WTC11 (cell line): ENCODE results near the gene LYPLA2. TPM values are rescaled to one million over a fixed set of nuclear protein-coding genes. Genes with fewer than 3 reads are reported as not detected.
A peak's percentile ranks its signal among the peaks of the same experiment; 100 is the strongest.

Source experiments
- ATAC-seq: fragments of 200-7000 bp; cut with Tn5 transposase; 2 replicates; pipeline ENCODE4 v1.10.0; 2021; ENCODE audit warnings: mild to moderate bottlenecking, moderate library complexity
- Bru-seq: library from RNA; stranded (reverse); fragments of 400-500 nt; gene quantifications from one replicate; lab custom pipeline; 2021; lab: Mats Ljungman, UMichigan
- CTCF ChIA-PET: fragments of 300-600 bp; sonication (Branson Sonifier 250); formaldehyde crosslinking; loops from one replicate; lab custom pipeline; 2021; ENCODE audit warnings: antibody characterized with exemption; lab: Charles Lee
- POLR2A ChIA-PET: fragments of 350-600 bp; sonication (Branson Sonifier 250); formaldehyde crosslinking; loops from one replicate; lab custom pipeline; 2021; ENCODE audit warnings: antibody characterized with exemption; lab: Charles Lee
- DNase-seq: peaks from one replicate; pipeline ENCODE4 v3.0.0; 2021; ENCODE audit warnings: low spot score
- H3K27ac Mint-ChIP-seq: 2 replicates; pipeline ENCODE4 v1.8.0; 2021; ENCODE audit warnings: mixed read lengths
- H3K27me3 Mint-ChIP-seq: 2 replicates; pipeline ENCODE4 v1.8.0; 2021; ENCODE audit warnings: low read depth, mild to moderate bottlenecking, moderate library complexity, mixed read lengths
- H3K36me3 Mint-ChIP-seq: 2 replicates; pipeline ENCODE4 v1.8.0; 2021; ENCODE audit warnings: mixed read lengths
- H3K4me1 Mint-ChIP-seq: 2 replicates; pipeline ENCODE4 v1.8.0; 2022; ENCODE audit warnings: mixed read lengths
- H3K4me3 Mint-ChIP-seq: 2 replicates; pipeline ENCODE4 v1.8.0; 2021; ENCODE audit warnings: mild to moderate bottlenecking, moderate library complexity, mixed read lengths
- H3K9me3 Mint-ChIP-seq: 2 replicates; pipeline ENCODE4 v1.8.0; 2021; ENCODE audit warnings: mixed read lengths
- ARID4B ChIP-seq: sonication (generic); formaldehyde crosslinking; IDR thresholded peaks from 2 replicates; pipeline ENCODE4 v1.8.0; 2023; ENCODE audit warnings: missing genetic modification reagents, mild to moderate bottlenecking, borderline replicate concordance
- ETV6 ChIP-seq: sonication (generic); formaldehyde crosslinking; IDR thresholded peaks from 2 replicates; pipeline ENCODE4 v1.8.1; 2022; ENCODE audit warnings: mild to moderate bottlenecking, missing genetic modification reagents
- FOXJ3 ChIP-seq: sonication (generic); formaldehyde crosslinking; IDR thresholded peaks from 2 replicates; pipeline ENCODE4 v1.9.0; 2021; ENCODE audit warnings: missing genetic modification reagents, mild to moderate bottlenecking, borderline replicate concordance
- FOXK1 ChIP-seq: sonication (generic); formaldehyde crosslinking; IDR thresholded peaks from 2 replicates; pipeline ENCODE4 v1.8.0; 2022; ENCODE audit warnings: mild to moderate bottlenecking, moderate library complexity, missing genetic modification reagents
- FOXP1 ChIP-seq: sonication (generic); formaldehyde crosslinking; IDR thresholded peaks from 2 replicates; pipeline ENCODE4 v1.8.0; 2022; ENCODE audit warnings: missing genetic modification reagents, mild to moderate bottlenecking, moderate library complexity, borderline replicate concordance
- GABPB1 ChIP-seq: sonication (generic); formaldehyde crosslinking; IDR thresholded peaks from 2 replicates; pipeline ENCODE4 v1.8.1; 2023; ENCODE audit warnings: mild to moderate bottlenecking, missing genetic modification reagents
- GTF2I ChIP-seq: fragments of 250-450 bp; sonication (Bioruptor Pico); conservative IDR thresholded peaks from 2 replicates; pipeline ENCODE4 v1.4.0; 2021; ENCODE audit warnings: mild to moderate bottlenecking
- IRF2 ChIP-seq: sonication (generic); formaldehyde crosslinking; IDR thresholded peaks from 2 replicates; pipeline ENCODE4 v1.8.0; 2022; ENCODE audit warnings: low read depth, missing genetic modification reagents, borderline replicate concordance
- JUN ChIP-seq: sonication (generic); formaldehyde crosslinking; IDR thresholded peaks from 2 replicates; pipeline ENCODE4 v1.8.0; 2023; ENCODE audit warnings: mild to moderate bottlenecking, missing genetic modification reagents
- KAT7 ChIP-seq: sonication (generic); formaldehyde crosslinking; IDR thresholded peaks from 2 replicates; pipeline ENCODE4 v1.8.1; 2023; ENCODE audit warnings: missing genetic modification reagents, mild to moderate bottlenecking, borderline replicate concordance
- NFATC4 ChIP-seq: fragments of 250-450 bp; sonication (Bioruptor Pico); IDR thresholded peaks from 2 replicates; pipeline ENCODE4 v1.9.0; 2021; ENCODE audit warnings: mild to moderate bottlenecking
- NFE2L1 ChIP-seq: sonication (generic); formaldehyde crosslinking; IDR thresholded peaks from 2 replicates; pipeline ENCODE4 v1.8.1; 2023; ENCODE audit warnings: missing genetic modification reagents
- NR3C1 ChIP-seq: sonication (generic); formaldehyde crosslinking; conservative IDR thresholded peaks from 2 replicates; pipeline ENCODE4 v1.8.1; 2023; ENCODE audit warnings: low read depth, mild to moderate bottlenecking, missing genetic modification reagents
- PRDM15 ChIP-seq: sonication (generic); formaldehyde crosslinking; IDR thresholded peaks from 2 replicates; pipeline ENCODE4 v1.8.0; 2022; ENCODE audit warnings: missing genetic modification reagents
- SP1 ChIP-seq: sonication (generic); formaldehyde crosslinking; conservative IDR thresholded peaks from 2 replicates; pipeline ENCODE4 v1.8.1; 2022; ENCODE audit warnings: missing genetic modification reagents
- TEAD1 ChIP-seq: sonication (generic); formaldehyde crosslinking; IDR thresholded peaks from 2 replicates; pipeline ENCODE4 v1.8.0; 2022; ENCODE audit warnings: mild to moderate bottlenecking, missing genetic modification reagents
- ZNF138 ChIP-seq: sonication (generic); formaldehyde crosslinking; conservative IDR thresholded peaks from 2 replicates; pipeline ENCODE4 v1.8.1; 2022; ENCODE audit warnings: mild to moderate bottlenecking, moderate library complexity, missing genetic modification reagents
- ZNF232 ChIP-seq: sonication (generic); formaldehyde crosslinking; IDR thresholded peaks from 2 replicates; pipeline ENCODE4 v1.8.0; 2022; ENCODE audit warnings: mild to moderate bottlenecking, missing genetic modification reagents
- long read RNA-seq, 3 experiments: library from RNA in 1 of 3; library from capped mRNA in 1 of 3; library from polyadenylated mRNA in 1 of 3; unstranded in 2 of 3; stranded (forward) in 1 of 3; transcript quantifications; one replicate each; pipeline ENCODE4 v2.0.0, GENCODE V29; 2021
- total RNA-seq: library from RNA; stranded (reverse); gene quantifications from 3 replicates; pipeline ENCODE4 v1.2.3, GENCODE V29; 2021
- TF ChIP-seq, protein P1 (sequence below): sonication (generic); formaldehyde crosslinking; IDR thresholded peaks from 2 replicates; pipeline ENCODE4 v1.8.1; 2022; ENCODE audit warnings: mild to moderate bottlenecking, missing genetic modification reagents, moderate library complexity, borderline replicate concordance
- TF ChIP-seq, protein P2 (sequence below): sonication (generic); formaldehyde crosslinking; IDR thresholded peaks from 2 replicates; pipeline ENCODE4 v1.8.0; 2023; ENCODE audit warnings: missing genetic modification reagents

The LYPLA2 gene
- total RNA-seq (131 to 164 TPM (median 134 TPM) in 3 replicates), Bru-seq, nascent RNA (percentile 73 among the genes with signal in this experiment)
- long read RNA-seq, experiment 1, transcript LYPLA2-205 (10 exons, 1,810 nt): major isoform, 659 of 799 reads
- long read RNA-seq, experiment 1, transcript LYPLA2-202 (8 exons, 1,072 nt): minor isoform, 14 of 799 reads
- long read RNA-seq, experiment 1, partial matches to known transcripts: 32 of 799 reads
- long read RNA-seq, experiment 1, other reads (novel, unspliced or antisense): 89 of 799 reads
- long read RNA-seq, experiment 2, transcript LYPLA2-205 (10 exons, 1,810 nt): major isoform, 64 of 239 reads
- long read RNA-seq, experiment 2, partial matches to known transcripts: 64 of 239 reads
- long read RNA-seq, experiment 2, other reads (novel, unspliced or antisense): 110 of 239 reads
- long read RNA-seq, experiment 3, transcript LYPLA2-205 (10 exons, 1,810 nt): major isoform, 619 of 764 reads
- long read RNA-seq, experiment 3, transcript LYPLA2-202 (8 exons, 1,072 nt): minor isoform, 7 of 764 reads
- long read RNA-seq, experiment 3, partial matches to known transcripts: 22 of 764 reads
- long read RNA-seq, experiment 3, other reads (novel, unspliced or antisense): 112 of 764 reads

DNA sequence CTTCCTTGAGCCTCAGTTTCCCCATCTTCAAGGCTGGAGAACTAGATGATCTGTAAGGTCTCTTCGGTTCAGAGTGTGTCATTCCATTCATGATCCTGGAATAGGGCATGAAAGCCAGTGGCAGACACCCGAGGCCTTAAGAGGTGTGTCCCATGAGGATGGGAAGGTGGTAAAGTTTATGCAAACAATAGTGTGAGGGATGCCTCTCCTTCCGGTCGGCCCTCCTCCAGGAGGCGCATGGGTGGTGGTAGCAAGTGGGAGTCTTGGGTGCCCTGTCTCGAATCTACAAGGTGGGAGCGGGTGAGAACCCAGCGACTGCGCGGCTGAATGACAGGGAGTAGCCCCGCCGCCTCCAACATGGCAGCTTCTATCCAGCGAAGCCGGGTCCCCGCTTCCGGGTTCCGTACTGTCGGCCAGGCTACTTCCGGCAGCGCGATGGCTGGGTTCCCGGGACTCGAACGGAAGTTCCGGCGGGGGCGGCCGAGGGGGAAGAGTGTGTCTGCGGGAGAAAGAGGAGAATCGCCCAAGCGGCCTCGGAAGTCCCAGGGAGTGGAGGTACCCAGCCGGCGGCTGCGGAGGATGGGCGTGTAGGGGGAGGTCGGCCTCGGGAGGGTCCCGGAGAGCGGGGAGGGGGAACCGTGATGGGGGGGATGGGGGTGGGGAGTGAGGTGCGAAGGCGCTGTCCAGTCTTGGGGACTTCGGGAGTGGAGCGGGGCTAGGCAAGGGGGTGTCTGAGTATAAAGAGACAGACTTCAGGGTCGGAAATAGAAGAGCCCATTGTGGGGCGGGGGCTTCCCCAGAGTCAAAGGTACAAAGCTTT is at the start of gene LYPLA2:
LYPLA2 (plus strand) TSS at position 450 of the 820 bp plus-strand sequence. CDS start 1,538 bp downstream, outside the sequence.
- Mint-ChIP-seq H3K4me1 (peaks cover 15% of the 10 kb centered on the region), H3K27me3 (no peaks in the 10 kb centered on the region), H3K9me3 (no peaks in the 10 kb centered on the region), H3K27ac (peak within 1 kb of the TSS; percentile 78), H3K36me3 (peaks cover 29% of the 10 kb centered on the region), H3K4me3 (peak within 1 kb of the TSS; percentile 94)
- POLR2A ChIA-PET: interaction anchor here (0.6 to 2.0 kb wide), 3 partner anchors 13 to 1875 kb away, joined by 4 to 7 read pairs (median 5); partner anchors contain the start of gene PITHD1
- ATAC-seq (peak; percentile 87), DNase-seq (peak; percentile 90)
- CTCF ChIA-PET: interaction anchor here (0.5 to 4.8 kb wide), 11 partner anchors 10 to 130 kb away, joined by 3 to 36 read pairs (median 6); partner anchors contain the start of genes CNR2, GALE, PITHD1 and RPL11
- TF ChIP-seq TEAD1 (CRISPR knock-in tag) (peak; percentile 45; the same call in 1 of the 2 replicates), ETV6 (CRISPR knock-in tag) (peak; percentile 86), SP1 (CRISPR knock-in tag) (0 out of 2 replicates have a peak, but pooled peaks have one; percentile 19), FOXK1 (CRISPR knock-in tag) (peak; percentile 64; the same call in 1 of the 2 replicates), ARID4B (CRISPR knock-in tag) (0 out of 2 replicates have a peak, but pooled peaks have one; percentile 31), ZNF232 (CRISPR knock-in tag) (0 out of 2 replicates have a peak, but pooled peaks have one; percentile 17), GABPB1 (CRISPR knock-in tag) (no peak; the same call in 1 of the 2 replicates), FOXP1 (0 out of 2 replicates have a peak, but pooled peaks have one; percentile 55), GTF2I (CRISPR knock-in tag) (no peak)

GRCh38 chr1:23741609-23742008 is 49.3 kb upstream of the LYPLA2 start:
- Mint-ChIP-seq H3K27ac (peak overlapping the region; percentile 34; the same call in 1 of the 2 replicates), H3K36me3 (peaks cover 2% of the 10 kb centered on the region), H3K4me1 (peaks cover 29% of the 10 kb centered on the region), H3K9me3 (no peaks in the 10 kb centered on the region), H3K27me3 (no peaks in the 10 kb centered on the region; the same call in 1 of the 2 replicates), H3K4me3 (peak overlapping the region; percentile 76)
- no peak for DNase-seq
- no peak for ATAC-seq
- ChIA-PET CTCF (no interaction called here), POLR2A (no interaction called here)
- TF ChIP-seq ZNF138 (CRISPR knock-in tag) (no peak), NR3C1 (no peak), TEAD1 (CRISPR knock-in tag) (no peak), PRDM15 (CRISPR knock-in tag) (no peak), JUN (CRISPR knock-in tag) (no peak), KAT7 (CRISPR knock-in tag) (no peak), NFATC4 (CRISPR knock-in tag) (no peak), FOXJ3 (CRISPR knock-in tag) (no peak), IRF2 (CRISPR knock-in tag) (no peak), NFE2L1 (CRISPR knock-in tag) (no peak)
- TF ChIP-seq, protein P1, sequence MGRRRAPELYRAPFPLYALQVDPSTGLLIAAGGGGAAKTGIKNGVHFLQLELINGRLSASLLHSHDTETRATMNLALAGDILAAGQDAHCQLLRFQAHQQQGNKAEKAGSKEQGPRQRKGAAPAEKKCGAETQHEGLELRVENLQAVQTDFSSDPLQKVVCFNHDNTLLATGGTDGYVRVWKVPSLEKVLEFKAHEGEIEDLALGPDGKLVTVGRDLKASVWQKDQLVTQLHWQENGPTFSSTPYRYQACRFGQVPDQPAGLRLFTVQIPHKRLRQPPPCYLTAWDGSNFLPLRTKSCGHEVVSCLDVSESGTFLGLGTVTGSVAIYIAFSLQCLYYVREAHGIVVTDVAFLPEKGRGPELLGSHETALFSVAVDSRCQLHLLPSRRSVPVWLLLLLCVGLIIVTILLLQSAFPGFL (CRISPR knock-in tag): no peak
- TF ChIP-seq, protein P2, sequence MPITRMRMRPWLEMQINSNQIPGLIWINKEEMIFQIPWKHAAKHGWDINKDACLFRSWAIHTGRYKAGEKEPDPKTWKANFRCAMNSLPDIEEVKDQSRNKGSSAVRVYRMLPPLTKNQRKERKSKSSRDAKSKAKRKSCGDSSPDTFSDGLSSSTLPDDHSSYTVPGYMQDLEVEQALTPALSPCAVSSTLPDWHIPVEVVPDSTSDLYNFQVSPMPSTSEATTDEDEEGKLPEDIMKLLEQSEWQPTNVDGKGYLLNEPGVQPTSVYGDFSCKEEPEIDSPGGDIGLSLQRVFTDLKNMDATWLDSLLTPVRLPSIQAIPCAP (CRISPR knock-in tag): no peak
